Breast epithelium (tissue), 3 donors: ENCODE measurements around the gene SPEM2.

Source experiments
- CTCF ChIP-seq, 3 donors: fragments of 450-650 bp; IDR thresholded peaks; one replicate each; pipeline ENCODE4 v1.5.1; 2016 to 2017; ENCODE audit warnings: antibody characterized with exemption in 3 of 3, mild to moderate bottlenecking in 3 of 3, moderate library complexity in 3 of 3
- POLR2A ChIP-seq: fragments of 450-650 bp; IDR thresholded peaks from one replicate; pipeline ENCODE4 v1.6.1; 2016; ENCODE audit warnings: antibody characterized with exemption, mild to moderate bottlenecking, moderate library complexity
- POLR2AphosphoS5 ChIP-seq, 3 donors: sonication (generic); formaldehyde crosslinking; IDR thresholded peaks; one replicate each; pipeline ENCODE4 v1.6.1; 2017; ENCODE audit warnings: antibody characterized with exemption in 3 of 3

GRCh38 chr17:7435676-7436555 is 10.5 kb downstream of the SPEM2 start:
- no peak for TF ChIP-seq CTCF (IDR thresholded peaks at IDR 0.05)
- TF ChIP-seq POLR2A: no peak
- no peak for TF ChIP-seq POLR2AphosphoS5 (IDR thresholded peaks at IDR 0.05)
